Astrocyte of the spinal cord (primary cell): ENCODE results near the gene RO60.
A peak's percentile ranks its signal among the peaks of the same experiment; 100 is the strongest.

ENCODE experiments used
- DNase-seq: peaks from one replicate; pipeline ENCODE4 v3.0.0; 2011; ENCODE audit warnings: low read depth, low spot score
- H3K4me3 ChIP-seq: 2 replicates; pipeline ENCODE4 v1.5.1; 2011; ENCODE audit warnings: low read depth, mild to moderate bottlenecking, low read length, moderate library complexity
- CTCF ChIP-seq: IDR thresholded peaks from 2 replicates; pipeline ENCODE4 v1.5.1; 2012; ENCODE audit warnings: low read depth, mild to moderate bottlenecking, low read length, inconsistent platforms
- in situ Hi-C: cut with HindIII; loops from 2 replicates; pipeline ENCODE4 v1.10.0; 2017; ENCODE audit warnings: low sequenced_read_pairs

RO60 gene

GRCh38 chr1:193060938-193061337, 1.5 kb downstream of the RO60 start:
- peak overlapping the region; percentile 86 for H3K4me3 ChIP-seq
- no peak for TF ChIP-seq CTCF
- DNase-seq: peak; percentile 7
- in situ Hi-C loops: no loop called here

GRCh38 chr1:193062698-193063463, 3.5 kb downstream of the RO60 start:
- DNase-seq: no peak
- in situ Hi-C loops: no loop called here
- H3K4me3 ChIP-seq: no peak overlapping the region
- TF ChIP-seq CTCF: no peak

- no peak for DNase-seq
- TF ChIP-seq CTCF: no peak
- in situ Hi-C loops: no loop called here
- H3K4me3 ChIP-seq: no peak overlapping the region
Observed at GRCh38 chr1:193065954-193066353, 6.5 kb downstream of the RO60 start.

- in situ Hi-C loops: no loop called here
- TF ChIP-seq CTCF: no peak
- no peak for DNase-seq
- H3K4me3 ChIP-seq: no peak overlapping the region
Observed at GRCh38 chr1:193066606-193067005, 7.2 kb downstream of the RO60 start.

GRCh38 chr1:193068013-193068412, 8.6 kb downstream of the RO60 start:
- TF ChIP-seq CTCF: no peak
- DNase-seq: no peak
- in situ Hi-C loops: no loop called here
- no peak overlapping the region for H3K4me3 ChIP-seq

- in situ Hi-C loops: no loop called here
- peak; percentile 12 for DNase-seq
- no peak overlapping the region for H3K4me3 ChIP-seq
- TF ChIP-seq CTCF: peak; percentile 48
Observed at GRCh38 chr1:193069748-193070385, 10.5 kb downstream of the RO60 start.
